ENCODE results near the gene CYRIA. TPM values are rescaled to one million over a fixed set of nuclear protein-coding genes. Genes with fewer than 3 reads are reported as not detected.
A peak's percentile ranks its signal among the peaks of the same experiment; 100 is the strongest.

The CYRIA gene
- total RNA-seq, 6 experiments from 2014 or later = 1.6 to 6.3 (median 3.1) TPM

DNA sequence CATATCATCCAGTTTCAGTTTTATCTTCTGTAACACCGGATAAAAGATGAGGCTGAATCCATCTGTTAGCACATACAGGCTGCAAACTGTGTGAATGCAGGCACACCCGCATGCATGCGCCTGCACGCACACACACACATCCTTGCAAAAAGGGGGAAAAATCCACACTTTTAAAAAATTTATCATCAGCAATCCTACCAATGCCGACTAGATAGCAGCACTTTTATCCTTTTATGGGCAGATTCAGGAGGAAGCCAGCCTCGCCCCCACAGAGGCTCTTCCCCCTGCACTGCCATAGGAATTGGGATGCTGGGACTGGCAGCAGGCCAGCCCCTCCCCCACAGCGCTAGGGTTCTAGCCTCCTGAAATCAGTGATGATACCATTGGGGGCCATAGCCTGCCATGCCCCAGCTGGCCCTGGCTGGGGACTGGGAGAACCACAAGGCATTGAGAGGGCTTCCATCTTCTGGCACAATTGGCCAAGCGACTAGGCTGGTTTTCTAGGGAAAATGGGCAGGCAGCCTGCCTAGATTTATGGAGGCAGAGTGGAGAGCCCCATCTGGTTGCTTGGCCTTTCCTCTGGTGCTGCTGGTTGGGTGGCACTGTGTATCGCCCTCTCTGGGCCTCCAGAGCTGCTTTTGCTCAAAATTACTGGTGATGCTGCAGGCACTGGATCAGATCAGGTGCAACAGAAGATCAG, 25.5 kb downstream of the CYRIA start:
- Histone ChIP-seq H3K36me3 (no peaks in the 10 kb centered on the region), H3K27me3 (no peaks in the 10 kb centered on the region), H3K27ac (no peak overlapping the region), H3K9me3 (no peaks in the 10 kb centered on the region), H3K4me3 (no peak overlapping the region), H3K4me1 (no peaks in the 10 kb centered on the region)
- intact Hi-C loops (cut with DNase I) = no loop called here
- TF ChIP-seq, protein P1, sequence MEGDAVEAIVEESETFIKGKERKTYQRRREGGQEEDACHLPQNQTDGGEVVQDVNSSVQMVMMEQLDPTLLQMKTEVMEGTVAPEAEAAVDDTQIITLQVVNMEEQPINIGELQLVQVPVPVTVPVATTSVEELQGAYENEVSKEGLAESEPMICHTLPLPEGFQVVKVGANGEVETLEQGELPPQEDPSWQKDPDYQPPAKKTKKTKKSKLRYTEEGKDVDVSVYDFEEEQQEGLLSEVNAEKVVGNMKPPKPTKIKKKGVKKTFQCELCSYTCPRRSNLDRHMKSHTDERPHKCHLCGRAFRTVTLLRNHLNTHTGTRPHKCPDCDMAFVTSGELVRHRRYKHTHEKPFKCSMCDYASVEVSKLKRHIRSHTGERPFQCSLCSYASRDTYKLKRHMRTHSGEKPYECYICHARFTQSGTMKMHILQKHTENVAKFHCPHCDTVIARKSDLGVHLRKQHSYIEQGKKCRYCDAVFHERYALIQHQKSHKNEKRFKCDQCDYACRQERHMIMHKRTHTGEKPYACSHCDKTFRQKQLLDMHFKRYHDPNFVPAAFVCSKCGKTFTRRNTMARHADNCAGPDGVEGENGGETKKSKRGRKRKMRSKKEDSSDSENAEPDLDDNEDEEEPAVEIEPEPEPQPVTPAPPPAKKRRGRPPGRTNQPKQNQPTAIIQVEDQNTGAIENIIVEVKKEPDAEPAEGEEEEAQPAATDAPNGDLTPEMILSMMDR (IDR thresholded peaks at IDR 0.05) = no peak
- TF ChIP-seq POLR2A (IDR thresholded peaks at IDR 0.05) = no peak
- ATAC-seq = no peak
- DNase-seq = no peak
- WGBS (ENCODE audit: insufficient coverage, low coverage, low lambda C conversion rate, missing lambda C conversion rate) = 79% methylated on average over 6 of the region's 9 CpGs

DNA sequence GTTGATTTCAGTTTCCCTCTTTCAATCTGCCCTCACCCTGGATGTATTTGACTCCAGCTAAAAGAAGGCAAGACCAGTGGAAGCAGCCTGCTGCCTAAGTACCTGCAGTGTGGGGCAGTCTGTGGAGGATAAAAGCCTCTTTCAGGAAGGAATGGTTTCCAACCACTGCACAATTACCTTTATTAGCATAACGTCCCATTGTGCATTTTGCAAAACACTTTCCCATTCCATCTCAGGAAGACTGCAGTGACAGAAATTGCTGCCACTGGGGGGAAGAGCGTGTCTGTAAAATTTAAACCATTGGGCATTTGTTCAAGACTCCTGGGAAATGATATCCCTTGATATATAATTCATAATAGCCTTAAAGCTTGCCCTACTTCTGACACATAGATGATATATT, 26.2 kb downstream of the CYRIA start:
- TF ChIP-seq, protein P1 (IDR thresholded peaks at IDR 0.05) = peak in 1 of 4 donors; percentile 16
- TF ChIP-seq POLR2A (IDR thresholded peaks at IDR 0.05) = no peak
- intact Hi-C loops (cut with DNase I) = no loop called here
- Histone ChIP-seq H3K4me1 (no peaks in the 10 kb centered on the region), H3K27me3 (no peaks in the 10 kb centered on the region), H3K9me3 (no peaks in the 10 kb centered on the region), H3K36me3 (no peaks in the 10 kb centered on the region), H3K27ac (no peak overlapping the region), H3K4me3 (no peak overlapping the region)
- DNase-seq (no peak), ATAC-seq (no peak)
- WGBS (ENCODE audit: insufficient coverage, low coverage, low lambda C conversion rate, missing lambda C conversion rate) = 56% methylated on average over 2 of the region's 2 CpGs

DNA sequence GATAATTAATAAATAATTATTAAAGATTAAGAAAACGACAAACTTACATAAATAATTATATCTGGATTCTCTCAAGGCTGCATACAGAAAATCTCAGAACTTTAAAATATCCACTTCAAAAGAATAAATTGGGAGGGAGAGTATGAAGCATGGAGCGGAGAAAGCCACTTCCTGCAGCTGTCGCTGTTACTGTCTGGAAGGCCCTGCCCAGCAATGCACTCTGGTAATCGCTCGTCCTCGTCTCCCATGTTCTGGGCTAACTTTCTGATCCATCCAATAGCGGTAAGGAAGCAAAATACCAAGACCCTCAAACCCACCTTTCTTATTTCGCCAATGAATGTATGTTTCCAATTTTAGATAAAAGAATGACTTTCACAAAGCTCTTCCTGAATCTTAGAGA, 26.7 kb downstream of the CYRIA start:
- ATAC-seq (peak in 3 of 4 donors; percentile 32 to 54 (median 42)), DNase-seq (no peak)
- Histone ChIP-seq H3K9me3 (no peaks in the 10 kb centered on the region), H3K27me3 (no peaks in the 10 kb centered on the region), H3K4me1 (no peaks in the 10 kb centered on the region), H3K36me3 (no peaks in the 10 kb centered on the region), H3K4me3 (no peak overlapping the region), H3K27ac (no peak overlapping the region)
- intact Hi-C loops (cut with DNase I) = no loop called here
- TF ChIP-seq, protein P1 (IDR thresholded peaks at IDR 0.05) = no peak
- no peak for TF ChIP-seq POLR2A (IDR thresholded peaks at IDR 0.05)
- 37% methylated on average over 8 of the region's 8 CpGs for WGBS (ENCODE audit: insufficient coverage, low coverage, low lambda C conversion rate, missing lambda C conversion rate)

DNA sequence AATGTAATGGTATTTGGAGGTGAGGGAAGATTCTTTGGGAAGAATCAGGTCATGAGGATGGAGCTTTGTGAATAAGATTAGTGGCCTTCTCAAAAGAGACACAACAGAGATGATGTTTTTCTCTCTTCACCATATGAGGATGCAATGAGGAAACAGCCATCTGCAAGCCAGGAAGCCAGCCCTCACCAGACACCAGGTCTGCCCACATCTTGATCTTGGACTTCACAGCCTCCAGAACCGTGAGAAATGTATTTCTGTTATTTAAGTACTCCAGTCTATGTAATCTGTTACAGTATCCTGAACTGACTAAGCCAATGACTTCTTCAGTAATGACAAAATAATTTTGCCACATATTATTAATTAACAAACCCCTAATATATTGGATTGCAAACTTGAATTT, 28.3 kb downstream of the CYRIA start:
- Histone ChIP-seq H3K36me3 (no peaks in the 10 kb centered on the region), H3K4me3 (no peak overlapping the region), H3K4me1 (no peaks in the 10 kb centered on the region), H3K27ac (no peak overlapping the region), H3K9me3 (no peaks in the 10 kb centered on the region), H3K27me3 (no peaks in the 10 kb centered on the region)
- no peak for TF ChIP-seq POLR2A (IDR thresholded peaks at IDR 0.05)
- TF ChIP-seq, protein P1 (IDR thresholded peaks at IDR 0.05) = no peak
- ATAC-seq = no peak
- intact Hi-C loops (cut with DNase I) = no loop called here
- no peak for DNase-seq
- 50% methylated on average over 1 of the region's 1 CpG for WGBS (ENCODE audit: insufficient coverage, low coverage, low lambda C conversion rate, missing lambda C conversion rate)
